A673 (cell line): ENCODE measurements around the gene TXNDC15. TPM values are rescaled to one million over a fixed set of nuclear protein-coding genes. Genes with fewer than 3 reads are reported as not detected.
"Not testable (repeated sequence)": the region's sequence is repeated elsewhere in the genome, so short reads cannot be mapped to it uniquely, and the experiment has no call there.

Experiments used
- BruUV-seq: library from RNA; stranded (reverse); fragments of 400-500 nt; replicated peaks from 2 replicates; lab custom pipeline; 2021; lab: Mats Ljungman, UMichigan
- CTCF ChIA-PET: fragments of 300-600 bp; sonication (Branson Sonifier 250); formaldehyde crosslinking; loops from one replicate; lab custom pipeline; 2022; ENCODE audit warnings: antibody characterized with exemption; lab: Charles Lee
- POLR2A ChIA-PET: fragments of 300-600 bp; sonication (Branson Sonifier 250); formaldehyde crosslinking; loops from one replicate; lab custom pipeline; 2022; ENCODE audit warnings: antibody characterized with exemption; ENCODE audit not compliant: low non-redundant PET; lab: Charles Lee
- DNase-seq: peaks from one replicate; pipeline ENCODE4 v3.0.0-alpha.2; 2015; ENCODE audit warnings: low spot score
- H3K27ac ChIP-seq: fragments of 200-600 bp; sonication (generic); 2 replicates; pipeline ENCODE4 v1.5.1; 2016; ENCODE audit warnings: mixed run types, low read depth, mild to moderate bottlenecking, mixed read lengths, antibody characterized with exemption, low read length; ENCODE audit not compliant: poor library complexity, severe bottlenecking
- H3K27me3 ChIP-seq: fragments of 200-600 bp; sonication (generic); replicated peaks from 2 replicates; pipeline ENCODE4 v1.6.1; 2017; ENCODE audit warnings: mixed run types, low read depth, mild to moderate bottlenecking, mixed read lengths, antibody characterized with exemption, low read length; ENCODE audit not compliant: insufficient read depth, poor library complexity
- H3K36me3 ChIP-seq: fragments of 200-600 bp; sonication (generic); 2 replicates; pipeline ENCODE4 v1.6.1; 2016; ENCODE audit warnings: mixed run types, mild to moderate bottlenecking, mixed read lengths, antibody characterized with exemption, low read length; ENCODE audit not compliant: insufficient read depth, poor library complexity, severe bottlenecking
- H3K4me1 ChIP-seq: fragments of 200-600 bp; sonication (generic); 2 replicates; pipeline ENCODE4 v1.6.1; 2017; ENCODE audit warnings: mixed run types, mild to moderate bottlenecking, mixed read lengths, antibody characterized with exemption, low read length; ENCODE audit not compliant: insufficient read depth, poor library complexity, severe bottlenecking
- H3K4me3 ChIP-seq: fragments of 200-600 bp; sonication (generic); 2 replicates; pipeline ENCODE4 v1.5.1; 2016; ENCODE audit warnings: low read depth, mixed run types, mild to moderate bottlenecking, mixed read lengths, low read length; ENCODE audit not compliant: poor library complexity, severe bottlenecking
- H3K9me3 ChIP-seq: fragments of 200-600 bp; sonication (generic); 2 replicates; pipeline ENCODE4 v1.6.1; 2016; ENCODE audit warnings: mixed run types, low read depth, mild to moderate bottlenecking, mixed read lengths, antibody characterized with exemption, low read length; ENCODE audit not compliant: poor library complexity, severe bottlenecking
- CTCF ChIP-seq: fragments of 300-800, 200-600 bp; sonication (generic); conservative IDR thresholded peaks from 2 replicates; pipeline ENCODE4 v1.5.1; 2017; ENCODE audit warnings: low read depth, mild to moderate bottlenecking, antibody characterized with exemption, low read length, moderate library complexity, mixed read lengths
- EZH2 ChIP-seq: fragments of 200-600 bp; sonication (generic); IDR thresholded peaks from 2 replicates; pipeline ENCODE4 v1.6.1; 2017; ENCODE audit warnings: borderline replicate concordance, low read depth, mild to moderate bottlenecking, mixed read lengths, antibody characterized with exemption, low read length; ENCODE audit not compliant: poor library complexity, severe bottlenecking
- intact Hi-C: fragments of 100-400 bp; cut with micrococcal nuclease; formaldehyde crosslinking; loops from one replicate; pipeline ENCODE4 v1.10.0; 2022; ENCODE audit not compliant: unreplicated experiment
- total RNA-seq: library from RNA; stranded (reverse); gene quantifications from 2 replicates; pipeline ENCODE4 v1.2.3, GENCODE V29; 2021

The TXNDC15 gene
- total RNA-seq, 1 experiment from 2014 or later, result 42.0 TPM

DNA sequence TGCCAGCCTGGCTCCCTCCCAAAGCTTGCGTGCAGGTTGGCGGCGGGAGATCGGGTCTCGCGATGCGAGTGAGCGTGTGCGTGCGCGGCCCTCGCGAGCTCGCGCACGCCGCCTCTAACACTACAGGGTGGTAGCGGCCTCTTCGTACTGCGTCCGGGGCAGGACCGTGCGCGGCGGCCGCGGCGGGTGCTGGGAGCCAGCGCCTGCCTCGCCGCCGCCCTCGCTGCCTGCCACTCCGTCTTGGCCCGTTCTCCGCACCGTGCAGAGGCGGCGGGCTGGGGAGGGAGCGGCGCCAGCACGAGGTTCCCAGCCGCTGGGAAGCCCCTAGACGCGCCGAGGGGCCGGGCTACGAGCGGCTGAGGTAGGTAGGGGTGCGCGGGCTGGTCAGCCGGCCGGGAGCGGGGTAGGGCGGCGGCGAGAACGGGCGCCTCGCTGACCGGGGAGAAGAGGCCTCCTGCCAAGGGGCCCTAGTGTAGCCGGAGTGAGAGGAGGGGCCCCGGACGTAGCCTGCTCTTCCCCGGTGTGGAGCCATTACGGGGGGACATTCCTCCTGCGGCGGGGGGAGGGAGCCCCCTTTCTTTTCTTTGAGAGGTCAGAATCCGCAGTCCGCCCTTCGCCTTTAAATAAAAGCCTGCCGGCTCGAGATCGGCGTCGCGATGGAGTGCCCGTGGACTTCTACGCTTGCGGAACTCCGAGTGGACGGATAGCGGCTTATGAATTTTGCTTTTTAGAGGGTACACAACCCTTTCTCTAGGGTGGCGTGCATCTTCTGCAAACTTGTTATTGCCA, 28.1 kb upstream of the TXNDC15 start, which contains the start of gene C5orf24:
Gene C5orf24 (plus strand): TSS at position 117 of the 789 bp plus-strand sequence. CDS start 8,933 bp downstream, outside the sequence.
- Histone ChIP-seq H3K27ac (peak within 1 kb of the TSS; percentile 98), H3K9me3 (no peaks in the 10 kb centered on the region), H3K4me3 (peak within 1 kb of the TSS; percentile 93), H3K36me3 (peaks cover 14% of the 10 kb centered on the region), H3K27me3 (no peaks in the 10 kb centered on the region), H3K4me1 (peaks cover 11% of the 10 kb centered on the region)
- no TSS peak for BruUV-seq
- TF ChIP-seq EZH2 (no peak), CTCF (no peak)
- intact Hi-C loops, result no loop called here
- ChIA-PET POLR2A (interaction anchor here (0.5 to 0.9 kb wide), 3 partner anchors 8 to 93 kb away, joined by 3 to 5 read pairs (median 3); no protein-coding TSS in a partner anchor), CTCF (no interaction called here)
- peak; percentile 98 for DNase-seq

DNA sequence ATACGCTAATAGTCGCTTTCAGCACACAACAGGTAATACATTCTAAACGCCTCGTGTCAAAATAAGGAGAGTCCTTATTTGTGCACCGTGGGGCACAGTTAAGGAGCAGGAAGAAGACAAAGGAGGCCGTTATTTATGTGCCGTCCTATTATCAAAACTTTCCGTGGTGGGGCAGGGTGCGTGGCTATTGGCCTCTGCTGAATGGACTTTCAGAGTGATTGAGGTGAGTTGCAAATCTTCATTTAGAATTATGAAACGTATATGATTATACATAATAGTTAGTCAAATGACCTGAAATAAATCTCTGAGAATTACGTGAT, 27.6 kb upstream of the TXNDC15 start:
- no peak for DNase-seq
- peaks cover 17% of the 10 kb centered on the region for H3K4me1 ChIP-seq
- ChIA-PET POLR2A (no interaction called here), CTCF (no interaction called here)
- H3K4me3 ChIP-seq, result peak overlapping the region; percentile 93
- no peaks in the 10 kb centered on the region for H3K27me3 ChIP-seq
- no peaks in the 10 kb centered on the region for H3K9me3 ChIP-seq
- H3K36me3 ChIP-seq, result peaks cover 20% of the 10 kb centered on the region
- intact Hi-C loops, result no loop called here
- TF ChIP-seq CTCF, result no peak
- no peak for TF ChIP-seq EZH2
- H3K27ac ChIP-seq, result peak overlapping the region; percentile 98
- BruUV-seq, result TSS peak; percentile 65

- H3K9me3 ChIP-seq, H3K4me3 ChIP-seq, POLR2A ChIA-PET, DNase-seq, H3K27ac ChIP-seq, H3K27me3 ChIP-seq, BruUV-seq, intact Hi-C loops: not testable (repeated sequence)
- CTCF ChIA-PET, result interaction anchor here (0.6 kb wide), 1 partner anchor 25 kb away, joined by 5 read pairs; no protein-coding TSS in a partner anchor
- Histone ChIP-seq H3K4me1 (peaks cover 17% of the 10 kb centered on the region), H3K36me3 (peaks cover 29% of the 10 kb centered on the region)
Observed at GRCh38 chr5:134849434-134849933, 24.7 kb upstream of the TXNDC15 start.
